ENCODE data around the gene MIER2.
A peak's percentile ranks its signal among the peaks of the same experiment; 100 is the strongest.
"Not testable (repeated sequence)": the region's sequence is repeated elsewhere in the genome, so short reads cannot be mapped to it uniquely, and the experiment has no call there.

MIER2 gene, protein sequence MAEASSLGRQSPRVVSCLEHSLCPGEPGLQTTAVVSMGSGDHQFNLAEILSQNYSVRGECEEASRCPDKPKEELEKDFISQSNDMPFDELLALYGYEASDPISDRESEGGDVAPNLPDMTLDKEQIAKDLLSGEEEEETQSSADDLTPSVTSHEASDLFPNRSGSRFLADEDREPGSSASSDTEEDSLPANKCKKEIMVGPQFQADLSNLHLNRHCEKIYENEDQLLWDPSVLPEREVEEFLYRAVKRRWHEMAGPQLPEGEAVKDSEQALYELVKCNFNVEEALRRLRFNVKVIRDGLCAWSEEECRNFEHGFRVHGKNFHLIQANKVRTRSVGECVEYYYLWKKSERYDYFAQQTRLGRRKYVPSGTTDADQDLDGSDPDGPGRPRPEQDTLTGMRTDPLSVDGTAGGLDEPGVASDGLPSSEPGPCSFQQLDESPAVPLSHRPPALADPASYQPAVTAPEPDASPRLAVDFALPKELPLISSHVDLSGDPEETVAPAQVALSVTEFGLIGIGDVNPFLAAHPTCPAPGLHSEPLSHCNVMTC

DNA sequence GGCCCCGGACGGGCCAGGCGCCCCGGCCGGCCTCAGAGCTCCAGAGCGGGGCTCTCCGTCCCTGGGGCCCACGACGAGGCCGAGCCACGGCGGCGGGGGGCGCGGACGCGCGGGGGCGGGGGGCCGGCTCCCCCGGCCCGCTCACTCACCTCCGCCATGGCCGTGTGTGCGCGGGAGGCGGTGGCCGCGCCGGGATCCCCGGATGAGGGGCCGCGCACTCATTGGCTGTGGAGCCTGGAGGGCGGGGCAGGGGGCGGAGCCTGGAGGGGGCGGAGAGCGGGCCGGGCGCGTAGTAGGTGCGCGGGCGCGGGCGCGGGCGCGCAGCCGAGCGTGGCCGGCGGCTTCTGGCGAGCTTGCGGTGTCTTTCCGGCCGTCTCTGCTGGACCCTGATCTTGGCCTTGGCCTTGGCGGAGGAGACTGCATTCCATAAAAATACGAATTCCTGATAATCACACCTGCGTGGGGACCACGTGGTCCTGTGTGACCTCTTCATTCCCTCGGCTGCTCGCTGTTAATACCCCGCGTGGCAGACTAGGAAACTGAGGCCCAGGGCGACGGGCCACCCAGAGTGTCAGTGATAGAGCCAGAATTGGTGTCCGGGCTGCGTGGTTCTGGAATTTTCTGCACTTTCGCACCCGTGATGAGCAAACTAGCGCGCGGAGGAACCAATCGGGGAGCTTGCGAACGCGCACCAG lies at the start of gene MIER2:
Gene MIER2, minus strand, starts transcription at position 172 of the 695 bp plus-strand sequence. Its CDS starts 14 bp downstream, at position 158.
- peak within 1 kb of the TSS; percentile 79 for H3K4me3 ChIP-seq (ENCODE audit: low read depth, low read length)
- no peak for TF ChIP-seq CTCF (IDR thresholded peaks at IDR 0.05; ENCODE audit: insufficient read depth, low read depth, low read length, missing control alignments)
- DNase-seq (ENCODE audit: low read depth) = peak; percentile 89

- not testable (repeated sequence) for DNase-seq (ENCODE audit: low read depth); H3K4me3 ChIP-seq (ENCODE audit: low read depth, low read length)
Observed at GRCh38 chr19:393560-393959, 49.0 kb upstream of the MIER2 start.

DNA sequence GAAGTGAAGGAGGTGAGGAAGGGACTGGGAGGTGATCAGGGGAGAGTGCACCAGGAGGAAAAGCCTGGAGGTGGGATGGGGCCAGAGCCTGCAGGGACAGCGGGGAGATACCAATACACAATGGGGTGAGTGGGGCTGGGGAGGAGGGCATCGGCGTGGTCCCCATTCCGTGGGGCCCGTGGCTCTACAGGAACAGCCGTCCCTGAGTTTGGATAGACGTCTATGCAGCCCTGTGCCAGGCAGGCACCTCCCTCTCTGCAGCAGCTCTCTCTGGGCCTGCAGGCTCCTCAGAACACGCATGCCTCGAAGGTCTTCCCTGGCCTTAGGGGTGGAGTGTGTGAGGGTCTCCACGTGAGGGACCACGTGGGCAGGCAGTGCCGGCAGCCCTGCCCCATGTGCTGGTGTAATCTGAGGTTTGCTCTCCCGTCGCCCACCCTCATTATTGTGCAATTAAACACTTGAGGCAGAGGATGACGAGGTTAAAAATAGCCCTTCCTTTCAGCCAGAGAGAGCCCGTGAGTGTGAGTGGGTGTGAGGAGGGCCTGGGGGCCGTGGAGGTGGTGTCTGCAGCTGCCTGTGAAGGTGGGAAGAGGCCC lies 47.9 kb upstream of the MIER2 start:
- no peak overlapping the region for H3K4me3 ChIP-seq (ENCODE audit: low read depth, low read length)
- no peak for TF ChIP-seq CTCF (IDR thresholded peaks at IDR 0.05; ENCODE audit: insufficient read depth, low read depth, low read length, missing control alignments)
- DNase-seq (ENCODE audit: low read depth) = no peak

- DNase-seq (ENCODE audit: low read depth) = no peak
- no peak for TF ChIP-seq CTCF (IDR thresholded peaks at IDR 0.05; ENCODE audit: insufficient read depth, low read depth, low read length, missing control alignments)
- H3K4me3 ChIP-seq (ENCODE audit: low read depth, low read length) = no peak overlapping the region
Observed at GRCh38 chr19:391726-392374, 47.3 kb upstream of the MIER2 start.

DNA sequence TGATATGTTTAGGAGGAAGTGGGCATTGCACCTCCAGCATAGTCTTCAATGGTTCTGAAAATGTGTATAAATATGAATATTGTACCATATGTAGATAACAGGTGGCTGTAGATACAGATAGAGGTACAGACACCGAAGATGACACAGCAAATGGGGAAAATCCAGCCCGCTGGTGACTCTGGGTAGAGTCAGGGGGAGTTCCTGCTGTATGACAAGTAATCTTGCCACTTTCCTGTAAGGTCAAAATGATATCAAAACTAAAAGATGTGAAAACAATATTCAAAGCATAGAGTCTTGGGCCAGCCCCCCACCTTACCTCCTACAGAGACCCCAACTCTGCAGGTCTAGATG lies 46.6 kb upstream of the MIER2 start:
- no peak for DNase-seq (ENCODE audit: low read depth)
- no peak overlapping the region for H3K4me3 ChIP-seq (ENCODE audit: low read depth, low read length)
- TF ChIP-seq CTCF (IDR thresholded peaks at IDR 0.05; ENCODE audit: insufficient read depth, low read depth, low read length, missing control alignments) = no peak

GRCh38 chr19:390386-391206 lies 46.0 kb upstream of the MIER2 start:
- DNase-seq (ENCODE audit: low read depth) = no peak
- TF ChIP-seq CTCF (IDR thresholded peaks at IDR 0.05; ENCODE audit: insufficient read depth, low read depth, low read length, missing control alignments) = no peak
- H3K4me3 ChIP-seq (ENCODE audit: low read depth, low read length) = no peak overlapping the region
